T-helper 2 cell (primary cell): ENCODE results near the gene OSBPL10.
"Not testable (repeated sequence)": the region's sequence is repeated elsewhere in the genome, so short reads cannot be mapped to it uniquely, and the experiment has no call there.

Source experiments
- DNase-seq, 5 experiments: peaks; one replicate each; pipeline versions ENCODE4 v3.0.0 to v3.0.0-alpha.2; 2012 to 2022

Gene OSBPL10

DNA sequence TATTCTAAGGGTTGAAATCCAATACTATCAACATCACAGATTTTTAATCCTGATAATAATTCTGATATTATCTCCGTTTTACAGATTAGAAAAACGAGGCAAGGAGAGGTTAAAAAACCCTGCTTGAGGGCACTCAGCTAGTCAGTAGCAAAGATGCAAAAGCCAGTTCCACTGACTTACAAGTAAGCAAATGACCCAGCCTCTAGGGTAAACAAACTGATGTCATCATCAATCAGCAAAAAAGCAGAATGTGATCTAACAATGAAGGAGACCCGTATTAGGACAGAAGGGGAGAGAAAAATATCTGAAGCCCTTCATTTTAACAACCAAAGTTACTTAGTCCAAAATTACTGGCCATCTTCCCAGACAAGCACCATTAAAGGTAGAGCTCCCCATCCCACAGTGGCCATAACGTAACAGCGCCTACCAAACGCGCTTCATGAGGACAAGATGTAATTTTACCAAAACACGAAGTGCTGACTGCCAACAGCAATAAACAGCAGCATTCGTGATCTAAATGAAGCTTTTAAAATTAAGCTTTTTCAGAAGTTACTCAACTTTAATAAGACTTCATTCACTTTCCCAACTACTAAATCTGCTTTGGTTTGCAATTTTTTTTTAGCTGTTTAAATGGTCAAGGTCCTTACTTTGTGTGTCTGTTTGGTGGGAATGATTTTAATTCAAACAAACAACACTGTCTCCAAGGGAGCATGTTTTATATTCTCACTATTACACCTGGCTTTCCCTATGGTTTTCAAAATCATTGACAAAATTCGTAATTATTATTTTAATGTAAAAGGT lies 176.6 kb downstream of the OSBPL10 start:
- DNase-seq, result no peak

DNA sequence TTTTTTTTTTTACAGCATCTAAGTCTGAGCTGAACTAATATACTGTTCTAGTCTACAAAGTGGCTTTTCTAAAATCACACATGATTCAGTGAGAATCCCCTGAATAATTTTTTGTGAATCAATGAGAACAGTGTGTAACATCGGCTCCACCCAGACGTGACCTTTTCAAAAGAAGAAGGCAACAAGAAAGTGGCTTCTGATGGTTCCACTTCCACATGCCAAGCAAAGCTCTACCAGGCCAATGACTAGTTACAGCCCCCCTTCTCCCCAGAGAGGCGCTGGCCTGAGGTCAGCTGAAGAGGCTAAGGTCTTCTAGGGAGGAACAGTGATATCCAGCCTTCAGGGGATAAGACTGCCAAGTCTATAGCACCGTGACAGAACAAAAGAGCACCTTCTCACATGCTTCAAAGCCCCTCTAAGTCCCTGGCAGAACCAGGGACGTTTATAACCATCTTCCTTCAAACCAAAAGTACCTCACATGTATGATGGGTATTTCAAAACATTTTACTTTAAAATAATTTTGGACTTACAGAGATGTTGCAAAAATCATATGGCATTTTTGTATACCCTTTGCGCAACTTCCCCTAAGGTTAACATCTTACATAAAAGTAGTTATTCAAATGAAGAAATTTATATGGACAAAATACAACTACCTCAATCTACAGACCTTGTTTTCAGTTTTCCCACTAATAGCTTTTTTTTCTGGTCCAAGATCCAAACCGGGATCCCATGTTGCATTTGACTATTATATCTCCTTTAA lies 177.9 kb downstream of the OSBPL10 start:
- DNase-seq, result no peak

DNA sequence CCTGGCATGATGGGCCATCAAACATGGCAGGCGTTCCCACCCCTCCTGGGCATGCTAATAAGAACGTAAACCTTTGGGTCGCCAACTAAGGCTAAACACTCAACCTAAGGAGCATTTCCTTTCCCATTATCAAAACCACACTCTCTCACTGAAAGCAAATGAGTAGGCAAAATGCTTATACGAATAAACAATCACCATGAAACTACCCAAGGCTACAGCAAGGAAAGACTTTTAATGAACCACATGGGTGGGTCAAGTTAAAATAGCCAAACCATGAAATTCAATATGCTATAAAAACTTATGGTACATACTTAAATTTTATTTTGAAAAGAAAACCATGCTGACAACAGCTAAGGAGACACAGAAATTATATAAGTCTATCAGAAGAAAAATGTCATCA lies 180.6 kb downstream of the OSBPL10 start:
- DNase-seq, result no peak

- DNase-seq, result no peak
Measured at GRCh38 chr3:31798840-31799239, 182.2 kb downstream of the OSBPL10 start.

GRCh38 chr3:31793821-31794220 lies 187.2 kb downstream of the OSBPL10 start:
- DNase-seq, result peak in 1 of 5 experiments; percentile 16

DNA sequence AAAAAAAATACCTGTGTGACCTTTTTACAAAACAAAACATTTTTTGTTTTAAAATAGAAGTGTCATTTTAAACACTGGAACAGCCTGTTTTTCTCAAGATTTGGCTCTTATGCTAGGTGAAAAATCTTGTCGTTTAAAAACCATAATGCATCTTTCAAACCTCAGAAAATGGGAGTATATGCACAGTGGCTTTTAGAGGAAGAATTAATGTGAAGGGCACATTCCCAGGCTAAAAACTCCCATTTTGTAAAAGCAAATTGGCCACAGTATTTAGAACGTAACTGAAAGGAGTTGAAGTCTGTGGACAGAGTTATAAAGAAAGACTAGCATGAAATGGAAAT lies 190.0 kb downstream of the OSBPL10 start:
- no peak for DNase-seq

GRCh38 chr3:31790193-31791089 lies 190.6 kb downstream of the OSBPL10 start:
- no peak for DNase-seq

DNA sequence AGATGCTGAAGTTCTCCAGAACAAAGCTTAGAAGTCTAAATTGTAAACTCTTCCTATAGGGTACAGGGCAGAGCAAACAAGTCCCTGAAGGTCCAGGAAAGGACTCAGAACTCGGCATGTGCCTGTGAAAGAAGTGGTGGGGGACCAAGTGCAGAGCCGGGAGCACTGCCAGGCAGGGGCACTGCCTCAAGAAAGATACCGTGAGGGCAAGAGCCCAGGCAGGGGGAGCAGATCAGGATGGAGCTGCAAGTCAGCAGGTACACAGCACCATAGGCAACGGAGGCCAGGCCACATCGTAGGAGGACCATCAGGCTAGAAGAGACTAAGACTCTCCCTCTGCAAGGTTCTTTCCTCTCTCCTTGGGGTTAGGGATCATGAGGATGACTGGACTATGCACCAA lies 191.6 kb downstream of the OSBPL10 start:
- DNase-seq, result no peak

GRCh38 chr3:31785734-31786133 lies 195.3 kb downstream of the OSBPL10 start:
- DNase-seq, result no peak

GRCh38 chr3:31785286-31785685 lies 195.8 kb downstream of the OSBPL10 start:
- DNase-seq, result no peak

- DNase-seq, result not testable (repeated sequence)
Measured at GRCh38 chr3:31783851-31784250, 197.2 kb downstream of the OSBPL10 start.

DNA sequence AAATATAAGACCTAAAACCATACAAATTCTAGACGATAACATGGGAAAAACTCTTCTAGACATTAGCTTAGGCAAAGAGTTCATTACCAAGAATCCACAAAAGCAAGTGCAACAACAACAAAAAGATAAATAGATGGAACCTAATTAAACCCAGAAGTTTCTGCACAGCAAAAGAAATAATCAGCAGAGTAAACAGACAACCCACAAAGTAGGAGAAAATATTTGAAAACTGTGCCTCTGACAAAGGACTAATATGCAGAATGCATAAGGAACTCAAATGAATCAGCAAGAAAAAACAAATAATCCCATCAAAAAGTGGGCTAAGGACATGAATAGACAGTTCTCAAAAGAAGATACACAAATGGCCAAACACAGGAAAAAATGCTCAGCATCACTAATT lies 198.8 kb downstream of the OSBPL10 start:
- DNase-seq, result not testable (repeated sequence)

GRCh38 chr3:31779514-31779913 lies 201.5 kb downstream of the OSBPL10 start:
- no peak for DNase-seq

DNA sequence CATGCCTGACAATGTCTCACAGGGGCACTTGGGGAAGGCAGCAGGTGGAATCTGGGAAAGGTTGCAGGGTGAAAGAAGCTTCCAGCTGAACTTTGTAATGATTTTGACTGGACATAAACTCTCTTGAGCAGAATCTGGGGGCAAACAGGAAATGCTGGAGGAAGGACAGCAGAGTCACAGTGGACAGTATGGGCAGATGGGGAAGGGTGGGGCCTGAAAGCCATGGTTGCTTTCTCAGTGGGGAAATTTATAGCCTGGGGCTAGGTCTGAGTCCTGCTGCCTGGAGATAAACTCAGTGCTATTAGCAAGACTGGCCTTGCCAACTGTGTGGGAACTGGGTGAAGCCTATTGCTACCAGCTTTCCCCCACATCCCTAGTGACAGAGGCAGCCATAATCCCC lies 203.2 kb downstream of the OSBPL10 start:
- no peak for DNase-seq

DNA sequence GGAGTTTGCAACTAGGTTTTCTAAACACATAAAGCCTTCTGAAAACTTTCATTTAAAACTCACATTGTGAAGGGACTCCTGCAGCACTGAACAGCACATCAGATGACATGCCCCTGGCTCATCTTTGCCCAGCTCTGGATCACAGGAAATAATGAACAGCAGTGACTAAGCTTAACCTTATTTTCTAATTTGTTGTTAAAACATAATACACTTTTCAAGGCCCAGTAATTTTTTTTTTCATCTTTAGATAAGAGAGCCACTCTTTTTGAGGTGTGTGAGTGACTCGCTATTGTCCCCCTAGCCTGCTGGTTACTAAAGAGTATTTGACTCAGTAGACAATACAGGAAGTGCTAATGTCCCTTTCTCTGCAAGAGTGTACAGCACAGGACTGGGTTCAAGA lies 204.0 kb downstream of the OSBPL10 start:
- DNase-seq, result no peak

- DNase-seq, result no peak
Measured at GRCh38 chr3:31776016-31776415, 205.0 kb downstream of the OSBPL10 start.

GRCh38 chr3:31775383-31775782 lies 205.7 kb downstream of the OSBPL10 start:
- no peak for DNase-seq

DNA sequence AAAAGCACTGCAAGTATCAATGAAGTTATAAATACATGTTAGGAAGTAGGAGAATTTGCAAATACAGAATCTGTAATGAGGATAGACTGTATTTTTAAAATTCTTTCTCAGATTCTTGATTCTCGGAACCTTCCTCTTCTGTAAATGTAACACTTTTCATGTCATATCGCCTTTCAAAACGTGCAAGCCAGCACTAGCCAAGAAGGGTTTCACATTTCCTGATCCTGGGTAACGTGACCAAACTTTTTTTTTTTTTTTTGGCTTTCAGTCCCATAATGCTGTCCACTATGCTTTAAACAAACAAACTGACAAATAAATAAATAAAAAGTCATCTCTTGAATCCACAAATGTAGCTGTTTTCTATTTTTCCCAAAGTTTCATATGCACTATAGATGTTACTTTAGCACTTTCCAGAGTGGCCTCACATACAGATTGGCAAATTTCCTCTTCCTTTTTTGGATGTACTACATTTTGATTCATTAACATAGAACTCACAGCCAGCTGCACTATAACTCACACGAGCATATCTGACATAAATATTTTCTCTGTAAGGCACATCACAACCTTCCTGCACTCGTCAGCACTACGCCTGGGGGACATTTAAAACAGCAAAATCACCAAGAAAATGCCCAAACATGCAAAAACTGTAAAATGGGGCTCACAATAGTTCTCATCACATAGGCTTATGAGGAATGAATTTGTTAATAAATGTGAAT lies 208.1 kb downstream of the OSBPL10 start:
- DNase-seq, result no peak

- DNase-seq, result no peak
Measured at GRCh38 chr3:31772272-31772671, 208.8 kb downstream of the OSBPL10 start.

DNA sequence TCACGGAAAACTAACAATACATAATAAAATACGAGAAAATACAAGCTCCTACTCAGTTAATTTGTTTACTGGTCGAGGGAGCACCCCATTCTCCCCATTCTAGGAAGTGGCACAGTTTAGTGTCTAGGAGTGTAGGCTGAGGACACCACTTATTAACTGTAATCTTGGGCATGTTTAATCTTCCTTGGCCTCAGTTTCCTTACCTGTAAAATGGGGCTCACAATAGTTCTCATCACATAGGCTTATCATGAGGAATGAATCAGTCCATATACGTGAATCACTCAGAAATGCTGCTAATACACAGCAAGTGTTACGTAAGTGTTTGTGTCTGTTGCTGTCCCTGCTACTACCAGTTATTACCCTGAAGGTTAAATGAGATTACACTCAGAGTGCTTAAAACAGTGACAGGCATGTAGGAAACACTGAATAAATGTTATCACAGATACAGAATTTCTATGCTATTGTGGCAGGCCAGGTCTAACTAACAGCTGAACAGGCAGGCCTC lies 210.2 kb downstream of the OSBPL10 start:
- DNase-seq, result no peak

- peak in 3 of 5 experiments; percentile 2 to 61 (median 11) for DNase-seq
Measured at GRCh38 chr3:31768479-31769125, 212.5 kb downstream of the OSBPL10 start.

GRCh38 chr3:31767920-31768319 lies 213.1 kb downstream of the OSBPL10 start:
- no peak for DNase-seq
